A673 (cell line): ENCODE data around the gene SEMA6C.
"Not testable (repeated sequence)": the region's sequence is repeated elsewhere in the genome, so short reads cannot be mapped to it uniquely, and the experiment has no call there.

Experiments
- EZH2 ChIP-seq: fragments of 200-600 bp; sonication (generic); IDR thresholded peaks from 2 replicates; pipeline ENCODE4 v1.6.1; 2017; ENCODE audit warnings: borderline replicate concordance, low read depth, mild to moderate bottlenecking, mixed read lengths, antibody characterized with exemption, low read length; ENCODE audit not compliant: poor library complexity, severe bottlenecking
- TF ChIP-seq, protein P1 (sequence below): fragments of 300-800, 200-600 bp; sonication (generic); conservative IDR thresholded peaks from 2 replicates; pipeline ENCODE4 v1.5.1; 2017; ENCODE audit warnings: low read depth, mild to moderate bottlenecking, antibody characterized with exemption, low read length, moderate library complexity, mixed read lengths

DNA sequence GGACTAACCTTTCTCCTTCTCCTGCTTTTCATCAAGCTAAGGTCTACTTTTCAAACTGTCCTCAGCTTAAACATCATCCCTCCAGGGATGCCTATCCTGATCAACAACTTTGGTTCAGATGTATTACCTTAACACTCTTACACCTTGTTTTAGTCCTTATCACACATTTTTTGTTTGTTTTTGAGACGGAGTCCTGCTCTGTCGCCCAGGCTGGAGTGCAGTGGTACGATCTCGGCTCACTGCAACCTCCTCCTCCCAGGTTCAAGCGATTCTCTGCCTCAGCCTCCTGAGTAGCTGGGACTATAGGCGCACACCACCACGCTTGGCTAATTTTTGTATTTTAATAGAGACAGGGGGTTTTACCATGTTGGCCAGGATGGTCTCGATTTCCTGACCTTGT lies 42.2 kb upstream of the SEMA6C start:
- TF ChIP-seq, protein P1, sequence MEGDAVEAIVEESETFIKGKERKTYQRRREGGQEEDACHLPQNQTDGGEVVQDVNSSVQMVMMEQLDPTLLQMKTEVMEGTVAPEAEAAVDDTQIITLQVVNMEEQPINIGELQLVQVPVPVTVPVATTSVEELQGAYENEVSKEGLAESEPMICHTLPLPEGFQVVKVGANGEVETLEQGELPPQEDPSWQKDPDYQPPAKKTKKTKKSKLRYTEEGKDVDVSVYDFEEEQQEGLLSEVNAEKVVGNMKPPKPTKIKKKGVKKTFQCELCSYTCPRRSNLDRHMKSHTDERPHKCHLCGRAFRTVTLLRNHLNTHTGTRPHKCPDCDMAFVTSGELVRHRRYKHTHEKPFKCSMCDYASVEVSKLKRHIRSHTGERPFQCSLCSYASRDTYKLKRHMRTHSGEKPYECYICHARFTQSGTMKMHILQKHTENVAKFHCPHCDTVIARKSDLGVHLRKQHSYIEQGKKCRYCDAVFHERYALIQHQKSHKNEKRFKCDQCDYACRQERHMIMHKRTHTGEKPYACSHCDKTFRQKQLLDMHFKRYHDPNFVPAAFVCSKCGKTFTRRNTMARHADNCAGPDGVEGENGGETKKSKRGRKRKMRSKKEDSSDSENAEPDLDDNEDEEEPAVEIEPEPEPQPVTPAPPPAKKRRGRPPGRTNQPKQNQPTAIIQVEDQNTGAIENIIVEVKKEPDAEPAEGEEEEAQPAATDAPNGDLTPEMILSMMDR, result not testable (repeated sequence)
- TF ChIP-seq EZH2, result not testable (repeated sequence)
